ENCODE results near the gene STAG3. TPM values are rescaled to one million over a fixed set of nuclear protein-coding genes. Genes with fewer than 3 reads are reported as not detected.
"Not testable (repeated sequence)": the region's sequence is repeated elsewhere in the genome, so short reads cannot be mapped to it uniquely, and the experiment has no call there.

The STAG3 gene
- total RNA-seq, 3 donors from 2014 or later: 0.80 to 3.3 (median 1.3) TPM

DNA sequence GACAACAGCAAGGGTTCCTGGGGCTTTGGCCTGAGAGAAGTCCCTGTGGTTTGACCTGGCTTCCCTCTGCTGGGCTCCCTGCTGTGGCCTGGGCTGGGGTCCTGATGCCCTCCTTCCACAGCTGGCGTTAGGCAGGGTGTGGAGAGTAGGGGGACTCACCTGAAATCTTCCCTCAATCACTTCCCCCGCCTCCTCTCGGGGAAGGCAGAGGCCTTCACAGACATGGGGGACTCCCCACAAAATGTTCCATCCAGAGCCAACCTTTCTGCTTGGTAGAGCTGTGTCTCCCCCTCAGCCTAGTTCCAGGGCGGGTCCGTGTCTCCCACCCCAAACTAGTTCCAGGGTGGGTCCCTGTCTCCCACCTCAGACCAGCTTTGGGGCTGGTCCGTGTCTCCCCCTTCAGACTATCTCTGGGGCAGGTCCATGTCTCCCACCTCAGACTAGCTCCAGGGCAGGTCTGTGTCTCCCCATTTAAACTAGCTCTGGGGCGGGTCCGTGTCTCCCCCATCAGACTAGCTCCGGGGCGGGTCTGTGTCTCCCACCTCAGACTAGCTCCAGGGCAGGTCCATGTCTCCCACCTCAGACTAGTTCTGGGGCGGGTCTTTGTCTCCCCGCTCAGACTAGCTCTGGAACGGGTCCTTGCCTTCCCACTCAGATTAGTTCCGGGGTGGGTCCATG, 44.2 kb downstream of the STAG3 start:
- H3K9me3 ChIP-seq: no peaks in the 10 kb centered on the region
- H3K4me3 ChIP-seq: no peak overlapping the region
- H3K27me3 ChIP-seq: no peaks in the 10 kb centered on the region
- peak overlapping the region in 1 of 2 donors; percentile 7 for H3K27ac ChIP-seq
- no peak for DNase-seq (ENCODE audit: low spot score in 2 of 2)
- H3K36me3 ChIP-seq: no peaks in the 10 kb centered on the region
- TF ChIP-seq POLR2A (IDR thresholded peaks at IDR 0.05) (no peak), POLR2AphosphoS5 (IDR thresholded peaks at IDR 0.05) (no peak)
- TF ChIP-seq, protein P1, sequence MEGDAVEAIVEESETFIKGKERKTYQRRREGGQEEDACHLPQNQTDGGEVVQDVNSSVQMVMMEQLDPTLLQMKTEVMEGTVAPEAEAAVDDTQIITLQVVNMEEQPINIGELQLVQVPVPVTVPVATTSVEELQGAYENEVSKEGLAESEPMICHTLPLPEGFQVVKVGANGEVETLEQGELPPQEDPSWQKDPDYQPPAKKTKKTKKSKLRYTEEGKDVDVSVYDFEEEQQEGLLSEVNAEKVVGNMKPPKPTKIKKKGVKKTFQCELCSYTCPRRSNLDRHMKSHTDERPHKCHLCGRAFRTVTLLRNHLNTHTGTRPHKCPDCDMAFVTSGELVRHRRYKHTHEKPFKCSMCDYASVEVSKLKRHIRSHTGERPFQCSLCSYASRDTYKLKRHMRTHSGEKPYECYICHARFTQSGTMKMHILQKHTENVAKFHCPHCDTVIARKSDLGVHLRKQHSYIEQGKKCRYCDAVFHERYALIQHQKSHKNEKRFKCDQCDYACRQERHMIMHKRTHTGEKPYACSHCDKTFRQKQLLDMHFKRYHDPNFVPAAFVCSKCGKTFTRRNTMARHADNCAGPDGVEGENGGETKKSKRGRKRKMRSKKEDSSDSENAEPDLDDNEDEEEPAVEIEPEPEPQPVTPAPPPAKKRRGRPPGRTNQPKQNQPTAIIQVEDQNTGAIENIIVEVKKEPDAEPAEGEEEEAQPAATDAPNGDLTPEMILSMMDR (IDR thresholded peaks at IDR 0.05): no peak
- intact Hi-C loops (cut with DNase I; ENCODE audit: low total_unique reads): no loop called here
- H3K4me1 ChIP-seq: no peaks in the 10 kb centered on the region

DNA sequence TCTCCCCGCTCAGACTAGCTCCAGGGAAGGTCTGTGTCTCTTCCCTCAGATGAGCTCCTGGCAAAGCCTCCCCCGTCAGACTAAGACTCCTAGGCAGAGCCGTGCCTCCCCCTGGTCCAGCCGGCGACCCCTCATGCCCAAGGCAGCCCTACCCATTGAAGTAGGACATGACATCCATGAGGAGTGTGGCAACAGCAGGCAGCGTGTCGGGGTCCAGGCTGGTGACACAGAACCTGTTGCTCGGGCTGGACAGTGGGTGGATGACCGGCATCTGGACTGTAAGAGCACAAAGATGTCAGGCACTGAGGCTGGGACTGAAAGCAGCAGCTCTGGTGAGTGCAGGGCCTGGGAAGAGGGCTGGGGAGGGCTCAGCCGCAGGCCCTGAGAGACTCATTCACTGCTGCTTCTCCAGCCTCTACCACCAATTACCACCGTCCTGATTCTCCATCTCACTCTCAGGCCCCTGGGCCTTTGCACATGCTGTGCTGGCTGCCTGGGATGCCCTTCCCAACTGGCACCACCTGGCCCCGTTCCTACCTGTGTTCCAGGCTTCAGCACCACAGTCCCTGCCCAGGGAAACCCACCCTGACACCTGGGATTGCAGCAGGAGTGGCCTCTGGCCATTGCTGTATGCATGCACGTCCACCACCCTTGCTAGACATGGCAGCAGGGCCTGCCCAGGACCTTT, 44.9 kb downstream of the STAG3 start:
- H3K4me1 ChIP-seq: no peaks in the 10 kb centered on the region
- DNase-seq (ENCODE audit: low spot score in 2 of 2): no peak
- no peak overlapping the region for H3K4me3 ChIP-seq
- no peaks in the 10 kb centered on the region for H3K36me3 ChIP-seq
- no peaks in the 10 kb centered on the region for H3K27me3 ChIP-seq
- no peak overlapping the region for H3K27ac ChIP-seq
- intact Hi-C loops (cut with DNase I; ENCODE audit: low total_unique reads): no loop called here
- no peak for TF ChIP-seq POLR2A (IDR thresholded peaks at IDR 0.05)
- TF ChIP-seq POLR2AphosphoS5 (IDR thresholded peaks at IDR 0.05): no peak
- TF ChIP-seq, protein P1 (IDR thresholded peaks at IDR 0.05): no peak
- H3K9me3 ChIP-seq: no peaks in the 10 kb centered on the region

DNA sequence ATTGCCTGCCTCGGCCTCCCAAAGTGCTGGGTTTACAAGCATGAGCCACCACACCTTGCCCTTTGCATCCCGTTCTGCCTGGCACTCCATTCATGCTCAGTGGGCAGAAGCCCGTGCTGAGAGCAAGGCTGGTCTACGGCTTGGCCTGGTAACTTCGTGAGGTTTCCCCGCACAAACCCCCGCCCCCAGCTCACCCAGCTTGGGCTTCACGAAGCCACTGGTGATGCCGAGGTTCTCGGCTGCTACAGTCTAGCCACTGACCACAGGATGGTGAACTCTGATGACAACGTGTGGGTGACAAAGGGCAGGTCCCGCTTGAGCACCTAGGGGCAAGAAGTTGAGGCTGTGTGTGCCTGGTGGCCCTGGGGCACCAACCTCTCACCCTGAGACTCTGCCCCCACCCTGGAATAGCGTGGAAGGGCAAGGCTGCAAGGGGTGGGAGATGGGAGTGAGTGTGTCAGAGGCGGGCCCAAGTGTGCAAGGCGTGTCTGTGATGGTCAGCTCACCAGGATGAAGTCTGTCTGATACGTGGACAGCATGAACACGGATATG, 45.7 kb downstream of the STAG3 start:
- intact Hi-C loops (cut with DNase I; ENCODE audit: low total_unique reads); DNase-seq (ENCODE audit: low spot score in 2 of 2); H3K4me3 ChIP-seq; H3K36me3 ChIP-seq; H3K9me3 ChIP-seq; H3K27ac ChIP-seq; H3K4me1 ChIP-seq; H3K27me3 ChIP-seq: not testable (repeated sequence)

DNA sequence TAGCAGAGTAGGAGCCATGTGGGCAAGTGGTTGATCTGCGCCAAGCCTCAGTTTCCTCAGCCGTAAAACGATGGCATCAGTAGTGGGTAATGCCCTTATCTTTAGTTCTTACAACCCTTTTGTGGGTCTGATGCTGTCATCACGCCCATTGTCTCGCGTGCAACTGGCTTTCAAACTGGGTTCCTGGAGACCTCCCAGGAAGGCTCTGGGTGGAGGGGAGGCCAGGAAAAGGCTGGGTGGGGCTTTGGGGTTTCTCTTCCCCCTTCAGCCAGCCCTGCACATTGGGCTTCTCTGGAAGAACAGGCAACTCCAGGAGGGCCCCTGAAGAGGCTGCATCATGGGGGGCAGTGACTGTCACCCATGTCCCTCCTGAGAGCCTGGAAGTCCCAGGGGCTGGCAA, 47.2 kb downstream of the STAG3 start:
- intact Hi-C loops (cut with DNase I; ENCODE audit: low total_unique reads); H3K36me3 ChIP-seq; H3K9me3 ChIP-seq; H3K4me3 ChIP-seq; H3K27me3 ChIP-seq; H3K27ac ChIP-seq; DNase-seq (ENCODE audit: low spot score in 2 of 2); H3K4me1 ChIP-seq: not testable (repeated sequence)

DNA sequence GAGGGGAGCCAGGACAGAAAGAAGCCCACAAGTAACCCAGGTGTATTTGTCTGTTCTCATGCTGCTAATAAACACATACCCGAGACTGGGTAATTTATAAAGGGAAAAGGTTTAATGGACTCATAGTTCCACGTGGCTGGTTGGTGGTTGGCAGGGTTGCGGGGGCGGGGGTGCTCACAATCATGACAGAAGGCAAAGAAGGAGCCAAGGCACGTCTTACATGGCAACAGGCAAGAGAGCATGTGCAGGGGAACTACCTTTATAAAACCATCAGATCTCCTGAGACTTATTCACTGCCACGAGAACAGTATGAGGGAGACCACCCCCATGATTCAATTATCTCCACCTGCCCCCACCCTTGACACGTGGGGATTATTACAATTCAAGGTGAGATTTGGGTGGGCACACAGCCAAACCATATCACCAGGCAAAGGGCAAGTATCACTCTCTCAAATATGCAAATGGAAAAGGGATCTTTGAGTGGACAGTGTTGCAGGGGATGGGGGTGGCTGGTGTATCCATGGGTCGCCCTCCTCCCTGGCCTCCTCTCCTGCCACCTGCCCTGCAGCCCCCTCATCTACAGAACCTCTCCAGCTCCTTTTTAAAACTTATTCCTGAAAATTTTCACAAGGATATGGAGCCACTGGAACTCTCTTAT, 57.1 kb downstream of the STAG3 start:
- H3K27ac ChIP-seq; H3K36me3 ChIP-seq; H3K4me1 ChIP-seq; H3K9me3 ChIP-seq; DNase-seq (ENCODE audit: low spot score in 2 of 2); intact Hi-C loops (cut with DNase I; ENCODE audit: low total_unique reads); H3K4me3 ChIP-seq; H3K27me3 ChIP-seq: not testable (repeated sequence)

DNA sequence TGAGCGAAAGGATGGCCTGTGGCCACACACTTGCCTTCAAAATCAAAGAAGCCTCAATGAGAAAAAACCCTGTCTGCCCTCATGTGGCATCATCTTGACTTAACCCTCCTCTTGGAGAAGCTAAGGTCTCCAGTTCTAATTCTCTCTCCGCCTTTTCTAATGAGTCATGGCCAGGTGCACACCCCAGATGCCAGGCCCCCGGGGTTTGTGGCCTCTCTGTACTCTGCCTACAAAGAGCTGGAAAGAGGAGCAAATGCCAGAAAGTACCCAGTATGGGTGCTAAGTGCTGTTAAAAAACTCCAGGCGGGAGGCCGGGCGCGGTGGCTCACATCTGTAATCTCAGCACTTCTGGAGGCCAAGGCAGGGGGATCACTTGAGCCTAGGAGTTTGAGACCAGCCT, 62.3 kb downstream of the STAG3 start:
- H3K36me3 ChIP-seq; H3K27me3 ChIP-seq; DNase-seq (ENCODE audit: low spot score in 2 of 2); H3K4me1 ChIP-seq; H3K27ac ChIP-seq; H3K9me3 ChIP-seq; H3K4me3 ChIP-seq; intact Hi-C loops (cut with DNase I; ENCODE audit: low total_unique reads): not testable (repeated sequence)

DNA sequence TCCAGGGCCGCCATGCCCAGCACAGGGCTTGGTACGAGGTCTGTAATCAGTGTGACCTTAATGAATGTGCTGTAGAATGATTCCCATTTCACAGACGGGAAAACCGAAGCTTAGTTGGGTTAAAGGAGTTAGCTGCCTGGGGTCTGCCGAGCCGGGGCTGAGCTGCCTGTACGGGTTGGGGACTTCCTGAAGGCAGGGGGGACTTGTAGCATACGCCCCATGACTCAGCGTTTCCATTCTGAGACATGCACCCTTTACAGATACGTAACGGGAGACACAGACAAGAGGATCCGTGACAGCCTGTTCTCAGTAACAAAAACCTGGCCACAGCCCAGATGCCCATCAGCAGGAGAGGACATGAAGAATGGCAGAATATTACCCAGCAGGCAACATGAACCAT, 65.7 kb downstream of the STAG3 start:
- H3K36me3 ChIP-seq; H3K27me3 ChIP-seq; H3K27ac ChIP-seq; H3K4me1 ChIP-seq; H3K9me3 ChIP-seq; H3K4me3 ChIP-seq; DNase-seq (ENCODE audit: low spot score in 2 of 2); intact Hi-C loops (cut with DNase I; ENCODE audit: low total_unique reads): not testable (repeated sequence)

DNA sequence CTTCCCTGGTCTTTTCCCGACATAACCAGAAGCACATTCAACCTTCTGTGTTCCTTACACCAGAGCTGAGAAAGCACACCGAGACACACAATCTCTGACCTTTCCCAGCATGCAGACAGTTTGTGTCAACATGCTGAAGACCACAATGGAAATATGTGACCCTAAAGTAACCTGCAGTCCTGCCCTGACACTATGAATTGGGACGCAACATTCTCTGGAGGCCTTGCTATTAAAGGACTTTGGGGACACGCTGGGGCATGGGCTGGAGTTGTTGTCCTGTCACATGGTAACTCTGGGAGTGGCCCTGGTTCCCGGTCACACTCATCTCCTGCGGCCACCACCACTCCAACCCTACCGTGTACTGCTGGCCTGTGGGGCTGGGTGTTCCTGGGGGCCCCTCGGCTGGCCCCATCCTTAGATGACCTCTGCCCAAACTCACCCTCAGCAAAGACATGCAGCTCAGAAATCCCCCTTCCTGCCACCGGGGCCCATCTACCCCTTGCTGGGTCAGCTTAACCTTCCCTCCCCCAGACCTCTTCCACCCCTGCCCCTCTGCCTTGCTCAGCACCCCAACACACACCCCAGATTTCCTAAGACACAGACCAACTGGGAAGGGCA, 67.4 kb downstream of the STAG3 start:
- H3K4me1 ChIP-seq; intact Hi-C loops (cut with DNase I; ENCODE audit: low total_unique reads); DNase-seq (ENCODE audit: low spot score in 2 of 2); H3K27ac ChIP-seq; H3K4me3 ChIP-seq; H3K27me3 ChIP-seq; H3K36me3 ChIP-seq; H3K9me3 ChIP-seq: not testable (repeated sequence)

DNA sequence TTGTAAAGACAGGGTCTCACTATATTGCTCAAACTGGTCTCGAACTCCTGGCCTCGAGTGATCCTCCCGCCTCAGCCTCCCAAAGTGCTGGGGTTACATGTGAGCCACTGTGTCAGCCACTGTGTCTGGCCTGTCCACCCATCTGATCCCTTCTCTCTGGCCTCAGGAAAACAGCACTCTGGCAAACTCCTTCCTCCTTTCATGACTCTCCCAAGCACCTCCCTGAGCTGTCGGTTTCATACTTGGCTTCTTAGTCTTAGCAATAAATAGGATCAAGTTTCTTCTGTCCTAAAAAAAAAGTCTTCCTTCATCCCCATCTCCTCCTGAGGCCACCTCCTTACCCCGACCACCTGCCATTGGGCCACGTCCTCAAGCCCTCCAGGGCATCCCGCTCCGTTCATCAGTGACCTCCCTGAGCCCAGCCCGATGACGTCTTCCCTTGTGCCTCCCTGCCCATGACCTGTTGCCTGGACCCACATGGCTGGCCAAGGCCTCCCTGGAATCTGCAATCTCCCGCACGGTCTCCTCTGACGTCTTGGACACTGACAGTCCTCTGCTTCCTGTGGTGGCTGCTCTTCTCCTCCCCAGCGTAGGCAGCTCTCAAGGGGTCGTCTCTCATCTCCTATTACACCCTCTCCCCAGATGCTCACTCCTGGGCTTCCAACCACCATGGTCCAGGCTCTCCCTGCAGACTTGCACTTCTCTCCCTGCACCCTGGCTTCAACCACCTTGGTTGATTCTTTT, 68.6 kb downstream of the STAG3 start:
- H3K27ac ChIP-seq; H3K36me3 ChIP-seq; H3K4me1 ChIP-seq; H3K27me3 ChIP-seq; intact Hi-C loops (cut with DNase I; ENCODE audit: low total_unique reads); H3K4me3 ChIP-seq; DNase-seq (ENCODE audit: low spot score in 2 of 2); H3K9me3 ChIP-seq: not testable (repeated sequence)

DNA sequence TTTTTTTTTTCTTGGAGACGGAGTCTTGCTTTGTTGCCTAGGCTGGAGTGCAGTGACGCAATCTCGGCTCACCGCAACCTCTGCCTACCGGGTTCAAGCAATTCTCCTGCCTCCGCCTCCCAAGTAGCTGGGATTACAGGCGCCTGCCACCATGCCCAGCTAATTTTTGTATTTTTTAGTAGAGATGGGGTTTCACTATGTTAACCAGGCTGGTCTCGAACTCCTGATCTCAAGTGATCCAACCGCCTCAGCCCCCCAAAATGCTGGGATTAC, 69.1 kb downstream of the STAG3 start:
- H3K27me3 ChIP-seq; H3K4me3 ChIP-seq; intact Hi-C loops (cut with DNase I; ENCODE audit: low total_unique reads); H3K36me3 ChIP-seq; DNase-seq (ENCODE audit: low spot score in 2 of 2); H3K9me3 ChIP-seq; H3K4me1 ChIP-seq: not testable (repeated sequence)
- peak overlapping the region in 1 of 2 donors; percentile 51 for H3K27ac ChIP-seq
